ENCODE results near the gene ABHD12B.

Gene ABHD12B

DNA sequence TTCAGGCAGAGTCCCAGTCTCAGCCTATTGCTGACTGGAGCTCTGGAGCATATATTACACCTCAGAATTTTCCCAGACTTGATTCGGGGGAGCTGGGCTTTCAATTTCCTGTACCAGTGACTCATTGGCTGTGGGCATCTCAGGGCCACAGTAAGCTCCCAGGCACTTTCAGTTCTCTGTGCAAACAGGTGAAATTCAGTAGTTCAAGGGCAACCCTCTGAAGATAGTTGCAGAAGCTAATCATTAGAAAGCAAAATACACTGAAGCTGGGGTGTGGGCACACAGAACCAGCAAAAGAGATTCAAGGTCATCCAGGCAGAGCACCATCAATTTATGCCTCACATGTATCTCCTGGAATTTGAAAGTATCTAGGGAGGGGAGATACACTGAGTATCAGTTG, 32.8 kb upstream of the ABHD12B start:
- peak; percentile 10 for DNase-seq (ENCODE audit: low read depth, low spot score)

DNA sequence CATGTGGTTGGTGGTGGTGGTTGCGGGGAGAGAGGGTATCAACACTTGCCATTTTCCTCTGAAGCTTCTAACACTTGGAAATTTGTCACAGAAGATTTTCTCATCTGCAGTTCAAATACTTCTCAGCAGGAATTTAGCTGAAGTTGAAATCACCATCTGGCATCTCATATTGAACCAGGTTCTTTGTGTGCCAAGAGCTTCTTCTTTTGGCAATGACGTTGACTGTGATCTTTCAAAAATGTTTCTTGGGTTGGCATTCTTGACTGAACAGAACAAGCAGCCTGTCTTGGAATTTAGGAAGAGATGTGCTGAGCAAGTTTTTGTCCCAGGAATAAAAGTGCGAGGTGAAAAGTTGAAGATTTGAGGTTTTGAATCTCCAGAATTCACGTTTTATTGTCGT, 32.2 kb upstream of the ABHD12B start:
- DNase-seq (ENCODE audit: low read depth, low spot score): no peak

DNA sequence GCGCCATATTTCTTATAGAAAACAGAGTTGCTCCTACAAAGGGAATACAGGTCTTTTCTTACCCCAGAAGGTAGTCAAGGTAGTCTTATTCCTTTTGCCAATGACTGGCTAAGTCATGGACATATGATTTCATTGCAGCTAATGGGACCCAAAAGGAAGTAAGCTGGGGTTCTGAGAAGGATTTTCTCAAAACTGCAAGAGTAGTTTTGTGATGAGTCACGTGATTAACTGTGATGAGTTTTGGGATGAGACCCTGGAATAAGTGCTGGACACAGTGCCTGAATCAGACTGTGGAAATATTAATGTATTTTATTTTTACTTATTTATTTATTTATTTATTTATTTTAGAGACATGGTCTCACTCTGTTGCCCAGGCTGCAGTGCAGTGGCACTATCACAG, 27.5 kb upstream of the ABHD12B start:
- DNase-seq (ENCODE audit: low read depth, low spot score): no peak

DNA sequence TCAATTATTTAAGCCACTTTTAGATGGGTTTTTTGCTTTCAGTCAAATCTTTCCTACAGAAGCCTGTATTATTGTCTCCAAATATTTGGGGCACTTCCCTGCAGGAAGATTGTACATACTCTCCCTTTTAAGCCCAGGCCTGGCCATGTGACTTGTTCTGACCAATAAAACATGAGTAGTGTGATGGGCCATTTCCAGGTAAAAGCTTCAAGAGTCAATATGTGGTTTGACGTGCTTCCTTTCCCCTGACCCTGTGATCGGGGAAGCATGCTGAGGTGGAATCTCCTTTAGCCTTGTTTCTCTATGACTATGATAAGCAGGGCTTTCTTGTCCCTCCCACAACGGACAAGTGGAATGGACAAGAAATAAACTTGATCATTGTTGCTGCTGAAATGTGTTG, 26.7 kb upstream of the ABHD12B start:
- DNase-seq (ENCODE audit: low read depth, low spot score): no peak

DNA sequence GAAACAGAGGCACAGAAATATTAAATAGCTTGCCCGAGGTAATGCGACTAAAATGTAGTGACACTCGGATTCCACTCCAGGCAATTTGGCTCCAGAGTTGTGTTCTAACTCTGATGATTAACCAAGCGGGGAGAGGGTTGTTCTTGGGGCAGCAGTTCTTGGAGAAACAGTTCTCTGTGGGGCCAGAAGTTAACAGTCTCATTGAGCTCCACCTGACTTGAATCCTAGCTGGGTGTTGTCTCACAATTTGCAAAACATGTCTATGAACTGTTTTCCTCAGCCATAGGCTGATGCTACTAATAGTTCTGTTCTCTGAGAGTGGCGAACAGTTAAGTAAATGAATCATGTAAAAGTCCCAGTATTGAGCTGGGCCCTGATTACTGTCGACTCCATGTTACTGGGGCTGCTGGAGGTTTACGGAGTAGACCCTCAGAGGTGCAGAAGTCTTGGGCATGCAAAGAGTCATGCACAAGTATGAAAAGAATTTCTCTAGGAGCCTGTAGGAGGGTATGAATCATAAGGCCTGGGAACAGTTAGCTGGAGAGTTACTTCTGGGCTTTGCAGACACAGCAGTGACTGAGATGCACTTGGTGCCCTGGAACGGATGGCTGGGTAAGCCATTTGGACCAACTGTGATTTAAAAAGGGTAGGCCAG, 25.5 kb upstream of the ABHD12B start:
- peak; percentile 89 for DNase-seq (ENCODE audit: low read depth, low spot score)

DNA sequence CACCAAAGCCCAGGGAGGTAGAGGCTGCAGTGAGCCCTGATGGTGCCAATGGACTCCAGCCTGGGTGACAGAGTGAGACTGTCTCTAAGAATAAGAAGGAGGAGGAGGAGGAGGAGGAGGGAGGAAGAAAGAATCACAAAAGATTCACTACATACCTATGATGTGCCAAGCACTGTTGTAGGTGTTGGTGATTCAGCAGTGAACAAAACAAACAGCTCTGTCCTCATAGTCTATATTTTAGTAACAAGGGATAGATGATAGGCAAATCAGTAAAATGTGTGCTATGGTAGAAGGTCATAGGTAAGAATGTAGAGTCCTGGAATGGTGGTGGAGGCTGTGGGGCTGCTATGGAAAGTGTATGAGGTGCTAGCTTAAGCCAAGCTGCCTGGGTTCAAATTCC, 18.0 kb upstream of the ABHD12B start:
- DNase-seq (ENCODE audit: low read depth, low spot score): no peak

DNA sequence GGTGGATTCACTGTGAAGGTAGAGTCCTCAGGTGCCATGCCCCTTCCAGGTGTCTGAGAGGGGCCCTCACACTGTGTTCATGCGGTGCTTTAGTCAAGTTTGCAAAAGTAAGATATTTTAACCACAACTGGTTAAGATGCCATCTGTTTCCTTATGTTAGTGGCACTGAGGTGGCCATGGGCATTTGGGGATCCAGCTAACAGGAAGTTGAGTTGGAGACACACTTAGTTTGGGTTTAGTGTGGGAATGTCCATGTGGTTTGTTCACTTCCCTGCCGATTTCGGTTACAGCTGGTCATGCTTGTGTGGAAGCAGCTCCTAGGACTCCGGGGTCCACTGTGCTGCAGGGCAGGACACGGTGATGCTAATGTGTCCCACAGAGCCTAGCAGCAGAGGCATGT, 17.3 kb upstream of the ABHD12B start:
- no peak for DNase-seq (ENCODE audit: low read depth, low spot score)

DNA sequence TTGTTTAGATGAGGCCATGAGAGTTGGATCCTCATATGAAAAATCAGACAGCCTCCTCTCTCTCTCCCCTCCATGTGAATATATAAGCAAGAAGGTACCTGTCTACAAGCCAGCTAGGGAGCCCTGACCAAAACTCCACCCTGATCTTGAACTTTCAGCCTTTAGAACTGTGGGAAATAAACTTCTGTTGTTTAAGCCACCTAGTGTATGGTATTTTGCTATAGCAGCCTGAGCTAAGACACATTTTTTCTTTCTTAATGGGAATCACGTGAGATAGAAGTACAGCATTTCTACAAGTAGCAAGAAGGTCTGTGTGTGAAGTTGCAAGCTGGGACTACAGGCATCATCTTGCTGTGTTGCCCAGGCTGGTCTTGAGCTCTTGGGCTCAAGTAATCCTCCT, 16.3 kb upstream of the ABHD12B start:
- DNase-seq (ENCODE audit: low read depth, low spot score): no peak

DNA sequence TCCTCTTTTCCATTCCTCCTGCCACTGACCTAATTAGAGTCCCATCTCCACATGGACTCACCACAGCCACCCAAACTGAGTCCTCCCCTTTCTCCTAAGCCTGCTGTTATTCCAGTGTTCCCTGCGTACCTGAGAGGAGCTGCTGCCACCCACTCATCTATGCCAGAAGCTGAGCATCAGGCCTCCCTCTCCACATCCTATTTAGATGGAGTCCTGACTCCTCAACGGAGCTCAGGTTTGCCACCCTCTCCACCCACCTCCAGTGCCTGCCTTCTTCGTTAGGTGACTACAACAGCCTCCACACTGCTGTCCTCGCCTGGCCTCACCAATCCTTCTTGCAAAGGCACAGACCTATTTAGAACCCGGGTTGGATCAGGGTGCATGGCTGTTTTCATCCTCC, 15.2 kb upstream of the ABHD12B start:
- DNase-seq (ENCODE audit: low read depth, low spot score): no peak

DNA sequence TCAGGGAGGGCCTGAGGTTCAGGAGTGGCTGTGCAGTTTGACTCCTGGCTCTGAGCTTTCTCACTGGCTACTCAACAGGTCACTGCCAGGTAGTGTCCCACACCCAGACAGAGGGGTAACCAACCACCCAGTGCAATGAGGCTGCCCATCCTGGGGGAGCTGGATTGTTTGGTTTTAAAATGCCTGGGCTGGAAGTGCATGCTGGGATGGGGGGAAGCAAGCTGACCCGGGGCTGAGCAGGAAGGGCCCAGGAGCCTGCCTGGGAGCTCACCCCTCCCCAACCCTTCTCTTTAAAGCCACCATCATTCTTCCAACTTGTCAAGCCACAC, 12.6 kb upstream of the ABHD12B start:
- no peak for DNase-seq (ENCODE audit: low read depth, low spot score)

DNA sequence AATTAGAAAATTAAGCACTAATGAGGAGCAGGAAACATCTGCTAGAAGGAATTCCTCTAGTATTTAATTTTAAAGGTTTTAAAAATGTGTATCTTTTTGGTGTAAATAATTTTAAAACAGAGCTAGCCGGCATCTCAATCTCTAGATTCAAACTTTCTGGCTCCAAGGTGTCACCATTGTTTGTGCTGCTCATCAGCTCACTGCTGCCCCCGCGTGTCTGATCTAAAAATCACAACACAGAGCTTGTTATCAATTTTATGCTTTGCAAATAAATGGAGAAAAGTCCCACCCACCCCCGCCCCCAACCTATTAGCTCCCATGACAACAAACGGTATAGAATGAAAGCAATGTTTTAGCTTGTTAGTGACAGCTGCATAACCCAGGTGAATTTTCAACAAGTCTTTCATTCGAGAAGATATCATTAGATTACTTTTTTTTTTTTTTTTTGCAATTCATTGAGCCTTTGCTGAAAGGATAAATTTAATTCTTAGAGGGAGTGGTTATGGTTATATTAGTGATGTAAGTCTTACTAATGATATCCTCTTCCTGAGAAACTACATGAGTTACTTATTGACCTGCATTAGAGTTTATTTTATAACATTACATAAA, 11.3 kb upstream of the ABHD12B start:
- peak; percentile 88 for DNase-seq (ENCODE audit: low read depth, low spot score)

DNA sequence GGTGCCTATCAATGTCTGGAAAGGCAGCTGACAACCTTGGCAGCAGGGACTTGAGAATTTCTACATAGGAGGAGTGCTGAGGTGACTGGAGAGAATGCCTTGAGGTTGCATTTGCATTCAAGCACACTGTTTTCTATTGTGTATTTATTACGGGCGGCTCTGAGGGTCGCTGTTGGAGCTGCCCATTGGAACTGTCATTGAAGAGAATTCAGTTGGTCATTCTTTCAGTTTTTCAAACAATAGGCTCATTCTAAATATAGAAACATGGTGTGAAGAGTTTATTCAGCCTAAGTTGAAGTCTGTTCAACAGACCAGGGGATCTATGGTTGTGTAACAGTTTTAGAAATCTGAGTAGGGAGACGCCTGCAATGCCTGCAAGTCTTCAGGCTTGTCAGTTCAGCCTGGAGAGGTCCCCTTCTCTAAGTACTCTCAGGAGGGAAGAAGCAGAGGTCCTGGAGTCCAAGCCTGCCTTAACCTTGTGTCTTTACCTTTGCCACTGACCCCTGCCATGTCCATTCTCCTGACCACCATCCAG, 9.8 kb upstream of the ABHD12B start:
- DNase-seq (ENCODE audit: low read depth, low spot score): no peak

DNA sequence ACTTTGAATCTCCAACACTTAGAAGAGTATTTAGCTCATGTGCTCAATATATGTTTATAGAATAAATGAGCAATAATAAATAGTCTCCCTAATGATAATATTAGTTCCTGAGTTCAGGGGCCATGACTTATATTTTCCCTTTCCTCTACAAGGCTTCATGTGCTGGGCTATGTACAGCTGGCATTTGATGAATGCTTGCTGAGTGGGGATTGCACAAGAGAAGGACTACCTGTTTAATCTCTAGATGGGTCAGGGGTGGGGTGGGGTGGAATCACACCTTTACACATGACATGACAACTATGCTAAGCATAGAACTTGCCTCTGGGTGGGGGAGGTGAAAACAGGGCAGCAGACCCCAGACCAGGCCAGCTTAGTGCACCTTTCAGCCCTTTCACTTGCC, 7.6 kb upstream of the ABHD12B start:
- DNase-seq (ENCODE audit: low read depth, low spot score): no peak

DNA sequence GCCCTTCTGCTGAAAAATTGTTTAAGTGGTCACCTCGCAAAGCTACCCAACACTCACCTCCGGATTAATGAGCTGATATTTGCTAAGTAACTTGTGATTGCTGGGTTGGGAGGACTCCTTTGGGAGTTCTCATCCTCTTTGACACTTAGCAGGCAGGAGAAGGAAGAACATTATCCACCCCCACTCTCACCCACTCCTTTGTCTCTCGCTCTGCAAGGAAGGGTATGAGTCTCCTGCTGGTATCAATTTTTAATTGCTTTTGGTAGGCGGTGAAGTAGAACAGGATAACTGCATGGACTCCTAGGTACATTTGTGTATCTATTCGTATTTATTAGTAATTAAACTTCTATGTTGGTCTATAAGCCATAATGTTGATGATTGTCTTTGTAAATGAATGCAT, 6.9 kb upstream of the ABHD12B start:
- no peak for DNase-seq (ENCODE audit: low read depth, low spot score)

DNA sequence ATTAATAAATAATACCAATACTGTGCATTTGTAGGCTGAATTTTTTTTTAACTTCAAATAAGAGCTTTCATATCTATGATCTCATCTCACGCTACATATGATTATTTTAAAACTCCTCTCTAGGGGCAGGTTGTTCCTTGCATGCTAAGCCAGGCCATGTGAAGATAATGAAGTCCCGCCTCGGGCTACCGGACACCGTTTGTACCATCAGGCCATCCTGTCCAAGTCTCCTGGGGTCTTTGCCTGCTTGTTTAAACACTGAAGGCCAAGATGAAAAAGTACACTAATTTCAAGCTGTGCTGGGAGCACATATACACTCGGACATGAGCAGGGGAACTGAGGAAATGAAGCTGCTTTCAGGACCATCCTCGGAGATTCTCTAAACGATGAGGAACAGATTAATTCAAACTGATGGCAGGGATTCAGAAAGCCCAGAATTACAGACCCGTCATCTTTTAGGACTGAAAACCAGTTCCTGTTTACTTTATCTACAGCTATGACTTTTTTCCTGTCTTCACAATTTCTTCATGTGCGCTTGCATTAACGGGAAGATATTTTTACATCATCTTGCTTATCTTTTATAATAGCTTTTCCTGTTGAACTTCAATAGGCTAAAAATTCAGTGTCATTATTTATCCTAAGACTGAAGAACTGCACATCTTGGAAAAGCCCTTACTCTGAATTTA, 6.3 kb upstream of the ABHD12B start:
- no peak for DNase-seq (ENCODE audit: low read depth, low spot score)

DNA sequence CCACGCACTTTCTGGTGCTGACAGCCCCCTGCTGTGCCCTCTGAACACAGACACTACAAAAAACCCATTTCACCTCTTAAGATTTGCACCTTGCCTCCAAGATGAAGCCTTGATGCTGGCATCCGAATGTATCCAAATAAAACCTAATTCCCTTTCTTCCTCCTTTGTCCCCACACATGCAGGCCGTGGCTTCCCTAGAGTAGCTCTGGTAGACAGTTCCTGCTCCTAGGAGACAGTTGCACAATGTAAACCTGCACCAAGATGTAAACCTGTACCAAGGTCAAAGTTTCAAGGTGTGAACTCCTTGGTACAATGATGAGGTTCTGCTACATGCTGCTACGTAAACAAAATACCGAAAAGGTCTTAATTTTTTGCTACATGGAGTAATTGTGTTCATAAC, 625 bp upstream of the ABHD12B start:
- DNase-seq (ENCODE audit: low read depth, low spot score): no peak

DNA sequence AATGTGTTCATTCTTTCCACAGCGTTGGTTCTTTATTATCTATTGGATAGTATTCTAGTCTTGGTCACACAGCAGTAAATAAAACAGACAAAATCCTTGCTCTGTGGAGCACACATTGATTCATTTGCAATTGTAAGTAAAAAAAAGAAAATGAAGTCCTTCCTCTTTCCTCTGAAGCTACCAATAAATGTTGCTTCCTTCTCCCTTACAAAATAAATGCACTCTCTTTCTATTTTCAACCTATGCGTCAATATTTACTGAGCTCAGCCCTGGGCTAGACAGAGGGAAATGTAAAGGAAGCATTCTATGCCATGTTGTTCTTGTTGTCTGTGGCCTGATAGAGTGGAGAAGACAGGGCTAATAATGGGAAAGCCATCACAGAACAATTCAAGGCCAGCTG, 2.9 kb downstream of the ABHD12B start:
- DNase-seq (ENCODE audit: low read depth, low spot score): no peak

DNA sequence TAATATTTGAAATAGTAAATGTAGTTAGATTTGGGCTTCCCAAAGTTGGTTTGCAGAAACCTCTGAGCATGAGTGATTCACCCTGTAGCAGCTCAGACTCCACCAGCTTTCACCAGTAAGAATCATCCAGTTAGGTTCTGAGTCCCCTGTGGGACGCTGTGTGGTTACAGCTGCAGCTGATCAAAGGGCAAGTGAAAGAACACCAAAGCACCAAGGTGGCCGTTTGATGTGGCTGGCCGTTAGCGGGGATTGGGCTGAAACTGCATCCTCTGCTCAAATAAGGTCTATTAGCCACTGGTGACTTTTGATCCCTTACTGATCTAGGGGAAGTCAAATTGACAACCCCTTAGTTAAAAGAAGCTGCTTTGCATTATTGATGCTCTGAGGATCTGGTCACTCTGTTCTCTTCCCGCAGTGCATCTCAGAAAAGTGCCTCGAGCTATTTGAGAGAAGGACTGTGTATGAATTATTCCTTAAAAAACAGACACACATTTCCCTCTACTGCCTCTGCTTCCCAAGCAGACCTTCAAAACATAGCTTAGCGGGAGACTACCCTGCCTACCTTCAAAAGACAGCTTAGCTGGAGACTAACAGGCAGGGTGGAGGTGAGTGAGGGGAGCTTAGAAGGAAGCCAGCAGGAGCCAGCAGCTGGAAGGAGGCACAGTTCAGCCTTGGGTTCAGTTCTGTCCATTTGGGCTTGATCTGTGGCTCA, 3.7 kb downstream of the ABHD12B start:
- DNase-seq (ENCODE audit: low read depth, low spot score): peak; percentile 44

DNA sequence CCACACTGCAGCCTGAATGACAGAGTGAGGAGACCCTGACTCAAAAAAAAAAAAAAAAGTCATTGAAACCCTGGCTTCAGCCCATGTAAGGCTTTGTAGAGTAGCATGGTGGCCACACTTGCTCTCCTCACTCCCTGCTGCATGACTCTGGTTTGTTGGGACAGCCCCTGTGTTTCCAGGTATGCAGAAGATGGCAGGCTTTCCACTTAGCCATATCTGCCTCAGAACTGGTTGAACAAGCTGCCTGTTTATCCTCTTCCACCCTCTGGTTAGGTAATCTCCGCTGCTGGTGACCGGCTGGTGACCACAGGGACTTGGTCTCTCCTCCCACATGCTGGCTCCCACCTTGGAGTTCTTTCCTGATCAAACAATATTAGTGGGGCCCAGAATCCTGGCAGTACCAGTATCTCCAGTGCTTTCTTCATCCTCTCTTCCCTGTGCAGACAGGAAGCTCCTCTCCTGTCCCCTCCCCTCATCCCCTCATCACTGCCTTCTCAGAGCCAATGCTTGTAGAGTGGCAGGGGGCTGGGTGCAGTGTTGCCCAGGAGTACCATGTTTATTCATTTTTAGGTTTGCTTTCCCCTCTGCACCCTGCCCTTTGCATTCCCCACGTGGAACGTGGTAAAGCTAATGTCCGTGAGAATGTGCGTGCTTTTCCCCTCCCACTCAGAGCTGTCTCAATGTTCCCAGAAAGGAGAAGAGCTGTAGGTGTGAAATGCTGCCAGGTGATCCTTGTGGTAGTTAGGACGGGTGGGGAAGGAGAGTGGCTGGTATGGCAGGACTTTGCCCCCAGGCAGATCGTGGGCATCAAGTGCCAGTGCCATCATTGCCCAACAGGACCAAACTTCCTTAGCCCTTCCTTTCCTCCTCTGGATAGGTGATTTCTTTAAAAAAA, 11.3 kb downstream of the ABHD12B start:
- DNase-seq (ENCODE audit: low read depth, low spot score): no peak

DNA sequence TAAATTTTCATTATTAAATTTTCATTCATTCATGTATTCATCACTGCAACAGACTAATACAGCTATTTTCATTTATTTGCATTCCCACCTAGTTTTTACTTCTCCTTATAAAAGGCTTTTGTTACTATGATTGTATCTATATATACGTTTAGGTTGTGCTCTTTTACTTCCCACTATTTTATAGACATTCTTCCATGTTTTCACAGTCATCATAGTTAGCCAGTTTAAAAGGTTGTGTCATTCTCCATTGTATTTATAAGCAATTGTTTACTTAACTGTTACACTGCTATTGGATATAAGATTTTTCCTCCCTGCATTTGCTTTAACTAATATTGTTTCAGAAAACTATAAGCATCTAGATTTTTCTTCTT, 12.0 kb downstream of the ABHD12B start:
- no peak for DNase-seq (ENCODE audit: low read depth, low spot score)

DNA sequence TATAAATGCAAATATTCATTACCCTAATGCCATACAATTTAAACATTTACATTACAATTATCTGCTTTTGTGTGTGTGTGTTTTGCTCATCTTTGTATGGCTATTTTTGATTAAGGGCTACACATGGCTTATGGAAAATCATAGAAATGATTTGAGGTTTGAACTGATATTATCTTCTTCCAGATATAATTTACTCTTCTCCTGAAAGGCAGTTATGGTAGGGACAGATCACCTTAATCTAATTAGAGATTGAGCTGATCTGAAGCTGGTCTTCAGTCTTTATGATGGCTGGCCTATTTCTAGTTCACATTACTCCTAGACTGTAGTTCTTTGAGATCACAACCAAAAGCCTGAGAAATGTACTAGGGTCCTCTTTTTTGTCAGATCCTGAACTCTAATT, 15.6 kb downstream of the ABHD12B start:
- no peak for DNase-seq (ENCODE audit: low read depth, low spot score)

DNA sequence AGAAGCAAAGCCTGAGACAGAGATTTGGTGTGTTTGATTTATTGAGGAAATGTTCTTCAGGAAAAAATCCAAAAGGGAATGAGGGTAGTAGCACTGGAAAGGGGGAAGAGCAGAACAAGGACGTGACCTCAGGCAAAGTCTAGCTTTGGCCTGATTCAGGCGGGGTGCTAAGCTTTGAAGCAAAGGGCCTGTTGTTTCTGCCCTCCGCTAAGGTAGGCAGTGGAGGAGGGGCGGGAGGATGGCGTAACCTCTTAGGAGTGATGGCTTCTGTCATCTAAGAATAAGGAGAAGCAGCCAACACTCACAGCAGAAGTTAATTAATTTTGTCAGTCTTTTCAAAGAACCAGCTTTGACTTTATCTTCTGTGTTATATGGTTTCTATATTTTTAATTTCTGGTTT, 20.4 kb downstream of the ABHD12B start:
- no peak for DNase-seq (ENCODE audit: low read depth, low spot score)

Measured in astrocyte of the hippocampus (primary cell).